Measurements from ENCODE around the gene FAM9A.

DNA sequence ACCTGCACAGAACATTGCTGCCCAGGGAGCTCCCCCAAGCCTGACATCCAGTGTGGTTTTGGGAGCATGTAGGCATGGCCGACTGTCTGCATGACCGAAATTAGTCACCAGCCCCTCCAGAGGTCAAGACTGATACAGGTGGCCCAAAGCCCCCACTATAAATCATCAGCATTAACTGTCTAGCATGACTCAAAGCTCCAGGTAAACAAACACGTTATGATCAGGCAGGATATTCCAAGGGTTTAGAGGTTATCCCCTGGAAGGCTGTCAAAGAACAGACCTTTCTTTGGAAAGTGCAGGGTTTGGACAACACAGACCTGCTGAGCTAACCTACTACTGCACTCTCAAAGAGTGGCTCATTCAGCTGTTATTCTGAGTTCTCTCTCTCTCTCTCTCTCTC lies 2.1 kb upstream of the FAM9A start:
- TF ChIP-seq, protein P1, sequence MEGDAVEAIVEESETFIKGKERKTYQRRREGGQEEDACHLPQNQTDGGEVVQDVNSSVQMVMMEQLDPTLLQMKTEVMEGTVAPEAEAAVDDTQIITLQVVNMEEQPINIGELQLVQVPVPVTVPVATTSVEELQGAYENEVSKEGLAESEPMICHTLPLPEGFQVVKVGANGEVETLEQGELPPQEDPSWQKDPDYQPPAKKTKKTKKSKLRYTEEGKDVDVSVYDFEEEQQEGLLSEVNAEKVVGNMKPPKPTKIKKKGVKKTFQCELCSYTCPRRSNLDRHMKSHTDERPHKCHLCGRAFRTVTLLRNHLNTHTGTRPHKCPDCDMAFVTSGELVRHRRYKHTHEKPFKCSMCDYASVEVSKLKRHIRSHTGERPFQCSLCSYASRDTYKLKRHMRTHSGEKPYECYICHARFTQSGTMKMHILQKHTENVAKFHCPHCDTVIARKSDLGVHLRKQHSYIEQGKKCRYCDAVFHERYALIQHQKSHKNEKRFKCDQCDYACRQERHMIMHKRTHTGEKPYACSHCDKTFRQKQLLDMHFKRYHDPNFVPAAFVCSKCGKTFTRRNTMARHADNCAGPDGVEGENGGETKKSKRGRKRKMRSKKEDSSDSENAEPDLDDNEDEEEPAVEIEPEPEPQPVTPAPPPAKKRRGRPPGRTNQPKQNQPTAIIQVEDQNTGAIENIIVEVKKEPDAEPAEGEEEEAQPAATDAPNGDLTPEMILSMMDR (IDR thresholded peaks at IDR 0.05; ENCODE audit: low read depth, low read length, poor library complexity, severe bottlenecking): no peak
- TF ChIP-seq EZH2phosphoT487 (IDR thresholded peaks at IDR 0.05; ENCODE audit: borderline replicate concordance, low read length): no peak
